ENCODE data around the gene PLCH1. TPM values are rescaled to one million over a fixed set of nuclear protein-coding genes. Genes with fewer than 3 reads are reported as not detected.

The PLCH1 gene
- total RNA-seq, 1 experiment from 2014 or later, result 0.12 TPM

DNA sequence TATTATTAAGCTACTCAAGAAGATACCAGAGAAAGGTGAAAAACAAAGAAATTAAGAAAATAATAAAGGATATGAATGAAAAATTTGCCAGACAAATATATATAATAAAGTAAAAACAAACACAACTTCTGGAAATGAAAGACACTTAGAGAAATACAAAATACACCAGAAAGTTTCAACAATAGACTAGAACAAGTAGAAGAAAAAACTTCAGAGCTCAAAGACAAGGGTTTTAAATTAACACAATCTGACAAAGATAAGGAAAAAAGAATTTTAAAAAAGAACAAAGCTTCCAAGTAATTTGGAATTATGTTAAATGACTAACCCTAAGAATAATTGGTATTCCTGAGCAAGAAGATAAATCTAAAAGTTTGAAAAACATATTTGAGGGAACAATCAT, 135.3 kb downstream of the PLCH1 start:
- H3K27me3 Mint-ChIP-seq (ENCODE audit: insufficient read depth, unreplicated experiment), result no peaks in the 10 kb centered on the region
- TF ChIP-seq, protein P1, sequence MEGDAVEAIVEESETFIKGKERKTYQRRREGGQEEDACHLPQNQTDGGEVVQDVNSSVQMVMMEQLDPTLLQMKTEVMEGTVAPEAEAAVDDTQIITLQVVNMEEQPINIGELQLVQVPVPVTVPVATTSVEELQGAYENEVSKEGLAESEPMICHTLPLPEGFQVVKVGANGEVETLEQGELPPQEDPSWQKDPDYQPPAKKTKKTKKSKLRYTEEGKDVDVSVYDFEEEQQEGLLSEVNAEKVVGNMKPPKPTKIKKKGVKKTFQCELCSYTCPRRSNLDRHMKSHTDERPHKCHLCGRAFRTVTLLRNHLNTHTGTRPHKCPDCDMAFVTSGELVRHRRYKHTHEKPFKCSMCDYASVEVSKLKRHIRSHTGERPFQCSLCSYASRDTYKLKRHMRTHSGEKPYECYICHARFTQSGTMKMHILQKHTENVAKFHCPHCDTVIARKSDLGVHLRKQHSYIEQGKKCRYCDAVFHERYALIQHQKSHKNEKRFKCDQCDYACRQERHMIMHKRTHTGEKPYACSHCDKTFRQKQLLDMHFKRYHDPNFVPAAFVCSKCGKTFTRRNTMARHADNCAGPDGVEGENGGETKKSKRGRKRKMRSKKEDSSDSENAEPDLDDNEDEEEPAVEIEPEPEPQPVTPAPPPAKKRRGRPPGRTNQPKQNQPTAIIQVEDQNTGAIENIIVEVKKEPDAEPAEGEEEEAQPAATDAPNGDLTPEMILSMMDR (IDR thresholded peaks at IDR 0.05; ENCODE audit: unreplicated experiment), result no peak
- DNase-seq (ENCODE audit: unreplicated experiment), result no peak

DNA sequence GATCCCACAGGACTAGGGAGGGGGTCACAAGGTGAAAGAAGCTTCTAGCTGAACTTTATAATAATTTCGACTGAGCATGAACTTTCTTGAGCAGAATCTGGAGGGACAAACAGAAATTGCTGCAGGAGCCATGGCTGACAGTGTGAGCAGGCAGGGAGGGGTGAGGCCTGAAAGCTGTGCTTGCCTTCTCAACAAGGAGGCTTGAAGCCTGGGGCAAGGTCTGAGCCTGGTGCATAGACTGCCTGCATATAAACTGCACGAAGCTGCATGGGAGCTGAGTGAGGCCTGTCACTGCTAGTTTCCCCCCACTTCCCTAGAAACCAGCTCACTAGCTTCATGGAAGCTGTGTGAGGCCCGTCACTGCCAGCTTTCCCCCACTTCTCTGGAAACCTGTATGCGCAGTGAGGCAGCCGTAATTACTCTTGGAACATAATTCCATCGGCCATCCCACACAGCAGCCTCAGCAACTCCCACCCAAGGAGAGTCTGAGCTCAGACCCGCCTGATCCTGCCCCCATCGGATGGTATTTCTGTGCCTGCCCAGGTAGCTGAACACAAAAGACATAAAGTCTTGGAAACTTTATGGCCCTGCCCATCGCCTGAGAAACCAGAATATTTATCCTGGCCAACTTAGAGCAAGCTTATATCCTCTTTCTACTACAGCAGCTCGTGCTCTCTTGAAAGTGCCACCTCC, 136.5 kb downstream of the PLCH1 start:
- TF ChIP-seq, protein P1 (IDR thresholded peaks at IDR 0.05; ENCODE audit: unreplicated experiment), result no peak
- no peaks in the 10 kb centered on the region for H3K4me1 Mint-ChIP-seq (ENCODE audit: insufficient read depth, unreplicated experiment)
- H3K4me3 Mint-ChIP-seq (ENCODE audit: unreplicated experiment), result no peak overlapping the region
- no peak for DNase-seq (ENCODE audit: unreplicated experiment)
- ChIA-PET CTCF (no interaction called here), POLR2A (no interaction called here)
- no peaks in the 10 kb centered on the region for H3K9me3 Mint-ChIP-seq (ENCODE audit: unreplicated experiment)
- BruUV-seq (replicated peaks), result no TSS peak
- H3K36me3 Mint-ChIP-seq (ENCODE audit: insufficient read depth, unreplicated experiment), result no peaks in the 10 kb centered on the region
- intact Hi-C loops (cut with micrococcal nuclease), result no loop called here
- no peaks in the 10 kb centered on the region for H3K27me3 Mint-ChIP-seq (ENCODE audit: insufficient read depth, unreplicated experiment)
- no peak overlapping the region for H3K27ac Mint-ChIP-seq (ENCODE audit: low read depth, unreplicated experiment)

More for the DNA sequence above, 135.3 kb downstream of the PLCH1 start:
- no peaks in the 10 kb centered on the region for H3K4me1 Mint-ChIP-seq (ENCODE audit: insufficient read depth, unreplicated experiment)
- ChIA-PET POLR2A (interaction anchor here (0.6 kb wide), 1 partner anchor 154 kb away, joined by 3 read pairs; no protein-coding TSS in a partner anchor), CTCF (interaction anchor here (0.6 kb wide), 1 partner anchor 196 kb away, joined by 4 read pairs; no protein-coding TSS in a partner anchor)
- no TSS peak for BruUV-seq (replicated peaks)
- intact Hi-C loops (cut with micrococcal nuclease), result no loop called here
- H3K27ac Mint-ChIP-seq (ENCODE audit: low read depth, unreplicated experiment), result no peak overlapping the region
- peaks cover 7% of the 10 kb centered on the region for H3K9me3 Mint-ChIP-seq (ENCODE audit: unreplicated experiment)
- H3K4me3 Mint-ChIP-seq (ENCODE audit: unreplicated experiment), result no peak overlapping the region
- no peaks in the 10 kb centered on the region for H3K36me3 Mint-ChIP-seq (ENCODE audit: insufficient read depth, unreplicated experiment)

DNA sequence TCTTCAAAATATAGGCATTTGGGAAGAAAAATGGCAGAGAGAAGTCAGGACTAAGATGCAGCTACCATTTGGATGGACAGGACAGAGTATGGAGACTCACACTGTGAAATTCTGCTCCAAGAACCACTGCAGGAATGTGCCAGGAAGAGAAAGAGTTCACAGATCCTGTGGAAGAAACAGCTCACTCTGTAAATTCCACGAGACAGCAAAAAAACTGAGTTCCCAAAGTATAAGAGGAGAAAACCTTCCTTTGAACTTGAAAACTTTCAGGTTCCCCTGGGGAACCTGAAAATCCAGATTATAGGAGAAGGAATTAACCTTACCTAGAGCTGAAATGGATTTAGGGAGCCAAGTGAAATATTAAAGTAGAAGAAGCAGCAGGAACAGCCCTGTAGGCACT, 137.1 kb downstream of the PLCH1 start:
- CTCF ChIA-PET, result no interaction called here
- intact Hi-C loops (cut with micrococcal nuclease), result no loop called here

DNA sequence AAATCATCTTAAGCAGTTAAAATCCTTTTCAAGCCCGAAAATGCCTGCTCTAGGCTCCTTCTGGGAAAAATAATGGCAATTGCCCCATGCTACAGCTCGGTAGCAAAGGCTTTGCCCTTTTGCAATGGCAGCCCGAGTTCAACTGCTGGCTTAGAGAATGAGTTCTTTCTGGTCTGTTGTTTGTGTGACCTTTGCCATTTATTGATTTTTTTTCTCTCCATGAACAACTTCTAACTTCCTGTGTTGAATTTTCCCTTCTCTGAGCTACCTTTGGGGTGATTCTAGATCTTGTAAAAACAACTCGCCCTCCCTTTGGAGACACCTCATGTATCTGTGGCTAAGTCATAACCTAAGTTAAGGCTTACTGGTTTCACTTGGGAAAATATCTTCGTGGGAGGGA, 139.3 kb downstream of the PLCH1 start:
- ChIA-PET CTCF (interaction anchor here (0.7 kb wide), 1 partner anchor 254 kb away, joined by 4 read pairs; no protein-coding TSS in a partner anchor), POLR2A (interaction anchor here (0.6 to 0.7 kb wide), 2 partner anchors 11 to 46 kb away, joined by 3 read pairs; no protein-coding TSS in a partner anchor)
- TF ChIP-seq, protein P1 (IDR thresholded peaks at IDR 0.05; ENCODE audit: unreplicated experiment), result no peak
- intact Hi-C loops (cut with micrococcal nuclease), result no loop called here
- no peak overlapping the region for H3K4me3 Mint-ChIP-seq (ENCODE audit: unreplicated experiment)
- no peaks in the 10 kb centered on the region for H3K4me1 Mint-ChIP-seq (ENCODE audit: insufficient read depth, unreplicated experiment)
- no peak overlapping the region for H3K27ac Mint-ChIP-seq (ENCODE audit: low read depth, unreplicated experiment)
- BruUV-seq (replicated peaks), result no TSS peak
- H3K36me3 Mint-ChIP-seq (ENCODE audit: insufficient read depth, unreplicated experiment), result no peaks in the 10 kb centered on the region
- no peaks in the 10 kb centered on the region for H3K27me3 Mint-ChIP-seq (ENCODE audit: insufficient read depth, unreplicated experiment)
- no peaks in the 10 kb centered on the region for H3K9me3 Mint-ChIP-seq (ENCODE audit: unreplicated experiment)
- DNase-seq (ENCODE audit: unreplicated experiment), result no peak

More for the DNA sequence above, 137.1 kb downstream of the PLCH1 start:
- H3K4me3 Mint-ChIP-seq (ENCODE audit: unreplicated experiment), result no peak overlapping the region
- TF ChIP-seq, protein P1 (IDR thresholded peaks at IDR 0.05; ENCODE audit: unreplicated experiment), result no peak
- H3K27me3 Mint-ChIP-seq (ENCODE audit: insufficient read depth, unreplicated experiment), result no peaks in the 10 kb centered on the region
- H3K9me3 Mint-ChIP-seq (ENCODE audit: unreplicated experiment), result no peaks in the 10 kb centered on the region
- POLR2A ChIA-PET, result no interaction called here
- no peak for DNase-seq (ENCODE audit: unreplicated experiment)
- BruUV-seq (replicated peaks), result no TSS peak
- no peak overlapping the region for H3K27ac Mint-ChIP-seq (ENCODE audit: low read depth, unreplicated experiment)
- H3K36me3 Mint-ChIP-seq (ENCODE audit: insufficient read depth, unreplicated experiment), result no peaks in the 10 kb centered on the region
- H3K4me1 Mint-ChIP-seq (ENCODE audit: insufficient read depth, unreplicated experiment), result no peaks in the 10 kb centered on the region
